GM12873 (cell line): ENCODE measurements around the gene SMIM1.

Source experiments
- CTCF ChIP-seq: IDR thresholded peaks from 2 replicates; pipeline ENCODE4 v1.5.1; 2012; ENCODE audit warnings: low read depth, mild to moderate bottlenecking, moderate library complexity, low read length, control low read depth; ENCODE audit not compliant: insufficient read depth; ENCODE audit errors: missing control alignments

The SMIM1 gene

GRCh38 chr1:3740752-3741151, 31.8 kb upstream of the SMIM1 start:
- no peak for TF ChIP-seq CTCF

- TF ChIP-seq CTCF = no peak
These were observed 30.7 kb upstream of the SMIM1 start for GRCh38 chr1:3741566-3742438.

GRCh38 chr1:3742439-3743298, 29.9 kb upstream of the SMIM1 start:
- TF ChIP-seq CTCF = no peak

- no peak for TF ChIP-seq CTCF
These were observed 29.1 kb upstream of the SMIM1 start for GRCh38 chr1:3743421-3743820.

- no peak for TF ChIP-seq CTCF
These were observed 28.7 kb upstream of the SMIM1 start for GRCh38 chr1:3743826-3744225.

- TF ChIP-seq CTCF = no peak
These were observed 27.9 kb upstream of the SMIM1 start for GRCh38 chr1:3744646-3745045.

- no peak for TF ChIP-seq CTCF
These were observed 27.5 kb upstream of the SMIM1 start for GRCh38 chr1:3745071-3745470.
